Left kidney (tissue), 2 donors: ENCODE measurements around the gene MYBPHL. TPM values are rescaled to one million over a fixed set of nuclear protein-coding genes. Genes with fewer than 3 reads are reported as not detected.

Experiments
- DNase-seq: peaks from one replicate; pipeline ENCODE4 v3.0.0-alpha.2; 2013
- polyA plus RNA-seq: library from polyadenylated mRNA; unstranded; fragments of 120-200 nt; gene quantifications from one replicate; pipeline ENCODE4 v1.2.1, GENCODE V29; 2013; ENCODE audit not compliant: insufficient read length

The MYBPHL gene
- polyA plus RNA-seq, 1 donor, result 0.37 TPM

DNA sequence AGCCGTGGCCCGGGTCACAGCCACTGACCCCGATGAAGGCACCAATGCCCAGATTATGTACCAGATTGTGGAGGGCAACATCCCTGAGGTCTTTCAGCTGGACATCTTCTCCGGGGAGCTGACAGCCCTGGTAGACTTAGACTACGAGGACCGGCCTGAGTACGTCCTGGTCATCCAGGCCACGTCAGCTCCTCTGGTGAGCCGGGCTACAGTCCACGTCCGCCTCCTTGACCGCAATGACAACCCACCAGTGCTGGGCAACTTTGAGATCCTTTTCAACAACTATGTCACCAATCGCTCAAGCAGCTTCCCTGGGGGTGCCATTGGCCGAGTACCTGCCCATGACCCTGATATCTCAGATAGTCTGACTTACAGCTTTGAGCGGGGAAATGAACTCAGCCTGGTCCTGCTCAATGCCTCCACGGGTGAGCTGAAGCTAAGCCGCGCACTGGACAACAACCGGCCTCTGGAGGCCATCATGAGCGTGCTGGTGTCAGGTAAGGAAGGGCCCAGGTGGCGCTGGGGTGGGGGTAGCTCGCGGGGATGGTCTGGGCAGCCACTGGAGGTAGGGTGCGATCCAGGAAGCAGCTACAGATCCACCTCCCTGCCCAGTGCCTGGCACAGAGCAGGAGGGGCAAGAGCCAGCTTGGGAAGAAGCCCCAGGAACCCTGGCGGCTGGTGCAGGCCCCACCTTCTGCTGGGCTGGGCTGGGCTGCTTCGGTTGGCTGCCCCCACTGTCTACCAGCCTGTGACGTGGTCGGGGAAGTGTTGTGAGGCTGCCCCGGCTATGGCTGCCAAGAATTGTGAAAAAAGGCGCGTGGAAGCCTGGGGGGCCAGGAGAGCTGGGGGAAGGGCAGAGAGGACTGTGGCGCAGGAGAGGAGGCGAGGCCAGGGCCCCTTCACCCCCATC is 53.7 kb downstream of the MYBPHL start:
- DNase-seq, result no peak

DNA sequence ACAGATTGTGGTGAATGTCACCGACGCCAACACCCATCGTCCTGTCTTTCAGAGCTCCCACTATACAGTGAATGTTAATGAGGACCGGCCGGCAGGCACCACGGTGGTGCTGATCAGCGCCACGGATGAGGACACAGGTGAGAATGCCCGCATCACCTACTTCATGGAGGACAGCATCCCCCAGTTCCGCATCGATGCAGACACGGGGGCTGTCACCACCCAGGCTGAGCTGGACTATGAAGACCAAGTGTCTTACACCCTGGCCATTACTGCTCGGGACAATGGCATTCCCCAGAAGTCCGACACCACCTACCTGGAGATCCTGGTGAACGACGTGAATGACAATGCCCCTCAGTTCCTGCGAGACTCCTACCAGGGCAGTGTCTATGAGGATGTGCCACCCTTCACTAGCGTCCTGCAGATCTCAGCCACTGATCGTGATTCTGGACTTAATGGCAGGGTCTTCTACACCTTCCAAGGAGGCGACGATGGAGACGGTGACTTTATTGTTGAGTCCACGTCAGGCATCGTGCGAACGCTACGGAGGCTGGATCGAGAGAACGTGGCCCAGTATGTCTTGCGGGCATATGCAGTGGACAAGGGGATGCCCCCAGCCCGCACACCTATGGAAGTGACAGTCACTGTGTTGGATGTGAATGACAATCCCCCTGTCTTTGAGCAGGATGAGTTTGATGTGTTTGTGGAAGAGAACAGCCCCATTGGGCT is 54.5 kb downstream of the MYBPHL start:
- no peak for DNase-seq

DNA sequence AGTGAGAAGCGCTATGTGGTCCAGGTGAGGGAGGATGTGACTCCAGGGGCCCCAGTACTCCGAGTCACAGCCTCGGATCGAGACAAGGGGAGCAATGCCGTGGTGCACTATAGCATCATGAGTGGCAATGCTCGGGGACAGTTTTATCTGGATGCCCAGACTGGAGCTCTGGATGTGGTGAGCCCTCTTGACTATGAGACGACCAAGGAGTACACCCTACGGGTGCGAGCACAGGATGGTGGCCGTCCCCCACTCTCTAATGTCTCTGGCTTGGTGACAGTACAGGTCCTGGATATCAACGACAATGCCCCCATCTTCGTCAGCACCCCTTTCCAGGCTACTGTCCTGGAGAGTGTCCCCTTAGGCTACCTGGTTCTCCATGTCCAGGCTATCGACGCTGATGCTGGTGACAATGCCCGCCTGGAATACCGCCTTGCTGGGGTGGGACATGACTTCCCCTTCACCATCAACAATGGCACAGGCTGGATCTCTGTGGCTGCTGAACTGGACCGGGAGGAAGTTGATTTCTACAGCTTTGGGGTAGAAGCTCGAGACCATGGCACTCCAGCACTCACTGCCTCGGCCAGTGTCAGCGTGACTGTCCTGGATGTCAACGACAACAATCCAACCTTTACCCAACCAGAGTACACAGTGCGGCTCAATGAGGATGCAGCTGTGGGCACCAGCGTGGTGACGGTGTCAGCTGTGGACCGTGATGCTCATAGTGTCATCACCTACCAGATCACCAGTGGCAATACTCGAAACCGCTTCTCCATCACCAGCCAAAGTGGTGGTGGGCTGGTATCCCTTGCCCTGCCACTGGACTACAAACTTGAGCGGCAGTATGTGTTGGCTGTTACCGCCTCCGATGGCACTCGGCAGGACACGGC is 55.3 kb downstream of the MYBPHL start:
- DNase-seq, result no peak

DNA sequence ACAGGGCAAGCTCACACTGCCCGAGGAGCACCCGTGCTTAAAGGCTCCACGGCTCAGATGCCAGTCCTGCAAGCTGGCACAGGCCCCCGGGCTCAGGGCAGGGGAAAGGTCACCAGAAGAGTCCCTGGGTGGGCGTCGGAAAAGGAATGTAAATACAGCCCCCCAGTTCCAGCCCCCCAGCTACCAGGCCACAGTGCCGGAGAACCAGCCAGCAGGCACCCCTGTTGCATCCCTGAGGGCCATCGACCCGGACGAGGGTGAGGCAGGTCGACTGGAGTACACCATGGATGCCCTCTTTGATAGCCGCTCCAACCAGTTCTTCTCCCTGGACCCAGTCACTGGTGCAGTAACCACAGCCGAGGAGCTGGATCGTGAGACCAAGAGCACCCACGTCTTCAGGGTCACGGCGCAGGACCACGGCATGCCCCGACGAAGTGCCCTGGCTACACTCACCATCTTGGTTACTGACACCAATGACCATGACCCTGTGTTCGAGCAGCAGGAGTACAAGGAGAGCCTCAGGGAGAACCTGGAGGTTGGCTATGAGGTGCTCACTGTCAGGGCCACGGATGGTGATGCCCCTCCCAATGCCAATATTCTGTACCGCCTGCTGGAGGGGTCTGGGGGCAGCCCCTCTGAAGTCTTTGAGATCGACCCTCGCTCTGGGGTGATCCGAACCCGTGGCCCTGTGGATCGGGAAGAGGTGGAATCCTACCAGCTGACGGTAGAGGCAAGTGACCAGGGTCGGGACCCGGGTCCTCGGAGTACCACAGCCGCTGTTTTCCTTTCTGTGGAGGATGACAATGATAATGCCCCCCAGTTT is 56.1 kb downstream of the MYBPHL start:
- DNase-seq, result no peak

GRCh38 chr1:109249654-109250401 is 57.0 kb downstream of the MYBPHL start:
- no peak for DNase-seq

- peak; percentile 67 for DNase-seq
Measured at GRCh38 chr1:109248797-109249629, 57.8 kb downstream of the MYBPHL start, which contains the start of gene CELSR2. CELSR2 (plus strand) TSS chr1:109249539; CDS start chr1:109250080, 541 bp downstream.

- DNase-seq, result no peak
Measured at GRCh38 chr1:109248444-109248796, 58.4 kb downstream of the MYBPHL start.

- no peak for DNase-seq
Measured at GRCh38 chr1:109247401-109248365, 59.1 kb downstream of the MYBPHL start.

- DNase-seq, result no peak
Measured at GRCh38 chr1:109246141-109246551, 60.7 kb downstream of the MYBPHL start.

- no peak for DNase-seq
Measured at GRCh38 chr1:109243860-109244552, 62.8 kb downstream of the MYBPHL start.

- DNase-seq, result no peak
Measured at GRCh38 chr1:109243221-109243620, 63.6 kb downstream of the MYBPHL start.

DNA sequence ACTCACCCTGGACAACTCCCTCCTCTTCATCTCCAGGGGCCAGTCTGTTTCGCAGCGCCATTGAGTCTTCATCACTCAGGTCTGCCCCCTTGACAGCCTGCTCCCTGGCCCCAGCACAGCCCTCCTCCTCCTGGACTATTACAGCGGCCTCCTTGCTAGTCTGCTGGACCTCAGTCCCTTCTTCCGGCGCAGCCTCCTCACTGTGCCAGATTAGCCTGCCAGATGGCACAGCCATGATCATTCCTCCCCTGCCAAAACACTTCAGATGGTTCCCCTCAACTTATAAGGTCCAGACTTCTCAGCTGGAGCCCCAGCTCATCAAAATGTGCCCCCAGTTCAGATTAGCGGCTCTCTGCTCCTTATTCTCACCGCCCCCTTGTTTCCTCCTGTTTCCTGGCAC is 64.4 kb downstream of the MYBPHL start:
- no peak for DNase-seq

Other genes starting within 250 kb of the MYBPHL start
- gene TAF13, start 231.0 kb downstream of the MYBPHL start, polyA plus RNA-seq, result 49.5 TPM
- 40.9 TPM for gene TMEM167B, start 216.2 kb downstream of the MYBPHL start, polyA plus RNA-seq
- gene ELAPOR1, start 192.9 kb downstream of the MYBPHL start, polyA plus RNA-seq, result 1.6 TPM
- gene SARS1, start 93.1 kb downstream of the MYBPHL start, polyA plus RNA-seq, result 140 TPM
- gene CELSR2, start 57.5 kb downstream of the MYBPHL start, polyA plus RNA-seq, result 31.8 TPM
- gene PSRC1, start 23.9 kb downstream of the MYBPHL start, polyA plus RNA-seq, result 29.8 TPM
- gene SORT1, start 90.9 kb upstream of the MYBPHL start, polyA plus RNA-seq, result 66.4 TPM
- gene PSMA5, start 119.4 kb upstream of the MYBPHL start, polyA plus RNA-seq, result 120 TPM
- 13.4 TPM for gene SYPL2, start 159.5 kb upstream of the MYBPHL start, polyA plus RNA-seq
- 10.4 TPM for gene ATXN7L2, start 176.9 kb upstream of the MYBPHL start, polyA plus RNA-seq
- 9.7 TPM for gene CYB561D1, start 187.1 kb upstream of the MYBPHL start, polyA plus RNA-seq
- 6.2 TPM for gene AMIGO1, start 202.7 kb upstream of the MYBPHL start, polyA plus RNA-seq
- gene GPR61, start 232.9 kb upstream of the MYBPHL start, polyA plus RNA-seq, result 1.1 TPM
- gene GNAI3, start 241.6 kb upstream of the MYBPHL start, polyA plus RNA-seq, result 13.1 TPM